Cerebellar cortex (tissue), 1 donor: ENCODE measurements around the gene TNFAIP6.
"Not testable (repeated sequence)": the region's sequence is repeated elsewhere in the genome, so short reads cannot be mapped to it uniquely, and the experiment has no call there.

Source experiments
- DNase-seq: peaks from one replicate; pipeline ENCODE4 v3.0.0-alpha.2; 2015; ENCODE audit warnings: low spot score

Gene TNFAIP6, protein sequence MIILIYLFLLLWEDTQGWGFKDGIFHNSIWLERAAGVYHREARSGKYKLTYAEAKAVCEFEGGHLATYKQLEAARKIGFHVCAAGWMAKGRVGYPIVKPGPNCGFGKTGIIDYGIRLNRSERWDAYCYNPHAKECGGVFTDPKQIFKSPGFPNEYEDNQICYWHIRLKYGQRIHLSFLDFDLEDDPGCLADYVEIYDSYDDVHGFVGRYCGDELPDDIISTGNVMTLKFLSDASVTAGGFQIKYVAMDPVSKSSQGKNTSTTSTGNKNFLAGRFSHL

DNA sequence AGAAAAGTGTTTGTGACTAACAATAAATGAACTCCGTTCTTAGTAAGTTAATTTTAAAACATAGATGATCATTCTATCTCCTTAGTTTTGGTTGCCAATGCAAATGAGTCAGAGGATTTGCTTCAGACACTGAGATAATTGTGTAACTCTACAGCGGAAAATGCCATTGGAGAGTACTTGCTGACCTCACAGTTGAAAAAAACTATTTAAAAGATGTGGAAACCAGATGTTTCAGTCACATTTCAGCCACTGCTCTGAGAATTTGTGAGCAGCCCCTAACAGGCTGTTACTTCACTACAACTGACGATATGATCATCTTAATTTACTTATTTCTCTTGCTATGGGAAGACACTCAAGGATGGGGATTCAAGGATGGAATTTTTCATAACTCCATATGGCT, at the start of gene TNFAIP6:
TNFAIP6 (plus strand) TSS at position 234 of the 400 bp plus-strand sequence; CDS start at position 309, 75 bp downstream.
- DNase-seq: no peak

DNA sequence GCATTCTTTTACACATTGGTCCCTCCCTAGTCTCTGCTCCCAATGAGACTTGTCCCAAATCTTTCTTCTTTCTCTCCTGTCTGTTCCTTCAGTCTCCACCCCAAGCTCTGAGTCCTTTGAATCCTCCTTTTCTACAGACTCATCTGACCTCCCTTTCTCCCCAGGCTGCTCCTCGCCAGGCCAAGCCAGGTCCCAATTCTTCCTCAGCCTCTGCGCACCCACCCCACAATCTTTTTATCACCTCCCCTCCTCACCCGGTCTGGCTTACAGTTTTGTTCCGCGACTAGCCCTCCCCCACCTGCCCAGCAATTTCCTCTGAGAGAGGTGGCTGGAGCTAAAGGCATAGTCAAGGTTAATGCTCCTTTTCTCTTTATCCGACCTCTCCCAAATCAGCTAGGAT, 47.1 kb upstream of the TNFAIP6 start:
- DNase-seq: not testable (repeated sequence)

DNA sequence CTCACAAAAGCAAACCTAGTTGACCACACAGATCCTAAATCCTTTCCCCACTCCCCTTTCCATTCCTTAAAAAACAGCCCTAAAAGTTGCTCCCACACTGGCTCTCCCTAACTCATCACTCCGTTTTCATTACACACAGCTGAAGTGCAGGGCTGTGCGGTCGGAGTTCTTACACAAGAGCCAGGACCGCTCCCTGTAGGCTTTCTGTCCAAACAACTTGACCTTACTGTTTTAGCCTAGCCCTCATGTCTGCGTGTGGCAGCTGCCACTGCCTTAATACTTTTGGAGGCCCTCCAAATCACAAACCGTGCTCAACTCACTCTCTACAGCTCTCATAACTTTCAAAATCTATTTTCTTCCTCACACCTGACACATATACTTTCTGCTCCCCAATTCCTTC, 45.0 kb upstream of the TNFAIP6 start:
- not testable (repeated sequence) for DNase-seq

DNA sequence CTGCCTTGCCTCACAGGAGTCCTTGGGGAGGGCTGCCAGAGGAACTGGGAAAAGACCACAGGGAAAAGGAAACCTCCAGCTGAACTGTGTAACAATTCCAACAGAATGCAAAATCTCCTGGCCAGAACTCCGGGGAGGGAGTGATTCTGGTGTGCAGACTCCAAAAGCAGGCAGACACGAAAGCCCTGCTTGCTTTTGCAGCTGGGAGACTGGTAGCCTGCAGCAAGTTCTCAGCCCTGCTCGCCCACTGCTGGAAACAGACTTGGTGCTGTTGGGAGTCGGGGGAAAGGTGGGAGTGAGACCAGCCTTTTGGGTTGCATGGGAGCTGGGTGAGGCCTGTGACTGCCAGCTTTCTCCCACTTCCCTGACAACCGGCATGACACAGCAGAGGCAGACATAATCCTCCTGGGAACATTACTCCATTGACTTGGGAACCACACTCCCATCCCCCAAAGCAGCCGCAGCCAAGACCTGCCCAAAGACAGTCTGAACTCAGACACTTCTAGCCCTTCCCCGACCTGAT, 42.0 kb upstream of the TNFAIP6 start:
- no peak for DNase-seq

DNA sequence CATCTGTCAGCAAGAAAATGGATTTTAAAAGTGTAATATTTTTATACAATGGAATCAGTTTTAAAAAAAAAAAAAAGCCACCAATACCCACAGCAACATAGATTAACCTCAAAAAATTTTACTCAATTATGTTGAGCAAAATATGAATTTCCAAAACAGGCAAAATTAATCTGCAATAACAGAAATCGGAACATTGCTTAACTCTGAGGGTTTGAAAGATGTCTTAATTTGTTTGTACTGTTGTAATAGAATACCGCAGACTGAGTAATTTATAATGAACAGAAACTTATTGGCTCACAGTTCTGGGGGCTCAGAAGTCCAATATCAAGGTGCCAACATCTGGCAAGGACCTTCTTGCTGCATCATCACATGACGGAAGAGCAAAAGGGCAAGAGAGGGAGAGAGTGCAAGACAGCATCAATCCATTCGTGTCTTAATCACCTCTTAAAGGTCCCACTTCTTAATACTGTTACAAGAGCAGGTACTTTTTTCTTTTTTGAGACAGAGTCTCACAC, 31.8 kb upstream of the TNFAIP6 start:
- no peak for DNase-seq

DNA sequence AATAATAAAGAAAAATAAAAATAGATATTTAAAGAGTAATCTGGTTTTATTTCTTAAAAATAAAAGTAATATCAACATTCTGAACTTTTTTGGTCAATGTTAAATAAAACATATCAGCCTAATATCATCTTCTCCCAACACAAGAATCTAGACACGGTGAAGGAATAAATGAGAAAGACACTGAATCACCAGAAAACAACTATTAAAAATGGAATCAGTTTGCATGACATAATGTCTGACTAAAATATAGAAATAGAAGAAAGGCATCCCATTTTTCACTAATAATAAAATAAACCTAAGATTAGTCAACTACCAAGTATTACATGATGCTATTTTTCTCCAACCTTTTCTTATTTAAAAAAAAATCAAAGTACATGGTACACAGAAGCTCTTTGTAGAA, 30.8 kb upstream of the TNFAIP6 start:
- no peak for DNase-seq

DNA sequence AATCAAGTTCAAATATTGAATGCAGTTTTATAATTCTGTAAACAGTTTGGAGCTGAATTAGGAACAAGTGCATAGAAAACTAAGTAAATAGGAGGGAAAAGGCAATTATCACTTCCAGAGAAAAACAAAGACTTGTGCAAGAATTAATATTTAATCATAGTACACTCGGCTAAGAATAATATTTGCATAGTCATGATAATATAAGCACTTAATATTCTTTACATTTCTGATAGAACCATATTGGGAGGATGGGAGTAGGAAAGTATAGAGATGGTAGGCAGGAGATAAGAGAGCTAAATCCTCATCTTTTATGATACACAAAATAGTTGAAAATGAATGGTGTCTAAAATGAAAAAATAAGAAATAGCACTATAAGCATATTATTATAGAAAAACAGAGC, 27.4 kb upstream of the TNFAIP6 start:
- no peak for DNase-seq

DNA sequence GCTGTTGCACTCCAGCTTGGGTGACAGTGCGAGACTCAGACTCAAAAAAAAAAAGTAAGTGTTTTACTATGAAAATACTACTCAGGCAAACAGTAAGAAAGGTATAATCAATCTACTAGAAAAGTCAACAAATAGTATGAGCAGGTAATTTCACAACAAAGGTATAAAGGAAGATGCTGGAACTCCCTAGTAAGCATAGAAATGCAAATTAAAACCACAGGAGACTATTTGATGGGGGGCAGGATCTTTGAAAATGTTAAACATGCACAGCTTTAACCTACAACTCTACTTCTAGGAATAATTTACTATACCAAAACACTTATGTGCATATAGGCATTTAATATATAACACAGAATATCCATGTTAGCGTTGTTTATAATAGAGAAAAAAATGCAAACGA, 24.3 kb upstream of the TNFAIP6 start:
- DNase-seq: no peak

DNA sequence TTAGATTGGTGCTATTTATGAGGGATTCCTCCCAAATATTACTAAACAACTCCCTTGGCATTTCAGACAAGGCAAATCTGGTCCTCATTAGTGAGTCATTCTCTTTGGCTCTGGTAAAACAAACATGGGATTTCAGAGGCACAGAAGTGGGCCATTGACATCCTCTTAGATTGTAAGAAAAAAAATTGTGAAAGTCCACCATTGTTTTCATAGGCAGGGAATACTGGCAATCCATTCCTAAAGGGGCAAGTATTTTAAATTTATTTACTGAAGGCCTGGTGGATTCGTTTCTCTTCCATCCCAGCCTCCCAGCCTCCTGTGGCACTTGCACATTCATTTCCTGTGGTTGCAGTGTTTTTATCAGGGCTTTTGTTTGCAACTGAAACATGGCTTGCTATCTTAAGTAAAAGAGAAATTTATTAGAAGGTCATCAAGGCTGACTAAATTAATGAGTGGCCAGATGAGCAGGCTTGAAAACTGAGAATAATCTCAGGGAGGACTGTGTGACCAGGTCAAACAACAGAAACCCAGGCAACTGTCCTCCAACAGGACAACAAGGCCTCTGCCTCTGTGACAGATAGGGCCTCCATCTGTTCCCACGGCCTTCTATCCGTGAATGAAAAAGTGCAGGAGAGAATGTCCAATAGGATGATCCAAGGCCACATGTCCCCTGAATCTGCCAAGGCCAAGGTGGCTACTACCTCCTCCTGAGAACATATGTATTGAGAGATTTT, 23.1 kb upstream of the TNFAIP6 start:
- DNase-seq: no peak

DNA sequence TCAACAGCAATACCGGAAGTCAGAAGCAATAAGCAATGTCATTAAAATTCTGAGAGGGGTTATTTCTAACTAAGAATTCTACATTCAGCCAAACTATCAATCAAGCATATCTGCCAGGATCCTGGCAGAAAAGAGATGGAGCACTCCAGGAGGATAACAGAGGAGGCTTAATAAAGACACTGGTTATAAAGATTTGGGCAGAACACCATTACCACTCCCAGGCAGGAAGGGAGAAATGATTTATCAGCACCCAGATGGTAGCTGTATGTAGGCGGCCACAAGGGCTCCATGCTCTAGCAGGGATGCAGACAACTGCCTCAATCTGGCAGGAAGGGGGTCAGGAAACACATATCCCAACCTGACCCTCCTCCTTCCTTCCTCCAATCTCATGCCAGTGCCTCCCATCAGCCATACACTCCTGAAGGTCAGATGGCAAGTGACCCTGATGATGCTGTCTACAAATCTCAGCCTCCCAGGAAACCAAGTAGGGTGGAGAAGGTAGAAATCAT, 20.5 kb upstream of the TNFAIP6 start:
- no peak for DNase-seq

DNA sequence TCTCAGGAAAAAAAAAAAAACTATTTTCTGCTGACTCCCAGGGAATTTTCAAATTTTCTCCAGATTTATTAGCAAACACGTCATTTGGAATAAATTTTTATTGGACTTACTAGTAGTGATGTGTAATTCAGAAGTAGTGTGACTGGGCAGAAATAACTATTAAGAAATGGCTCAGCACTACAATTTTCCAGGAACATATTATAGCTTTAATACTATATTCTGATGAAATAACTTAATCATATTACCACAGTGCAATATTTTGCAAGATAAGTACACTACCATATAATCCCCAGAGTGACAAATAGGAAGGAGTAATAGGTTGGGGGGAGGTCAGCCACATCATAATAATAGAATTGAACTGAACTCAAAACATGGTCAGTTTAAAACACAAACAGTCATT, 19.7 kb upstream of the TNFAIP6 start:
- DNase-seq: no peak

DNA sequence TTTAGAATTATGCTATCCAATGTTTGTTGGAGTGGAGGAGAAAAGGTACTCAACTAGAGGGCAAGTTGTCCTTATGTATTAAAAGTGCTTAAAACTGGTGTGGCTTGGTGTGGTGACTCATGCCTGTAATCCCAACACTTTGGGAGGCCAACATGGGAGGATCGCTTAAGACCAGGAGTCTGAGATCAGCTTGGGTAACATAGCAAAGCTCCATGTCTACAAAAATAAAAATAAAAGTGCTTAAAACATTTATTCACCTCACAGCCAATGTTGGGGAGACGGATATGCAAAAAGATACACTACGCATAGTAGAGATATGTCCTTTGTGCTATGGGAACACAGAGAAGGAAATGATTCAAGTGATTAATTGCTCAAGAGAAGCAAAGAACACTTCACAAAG, 19.3 kb upstream of the TNFAIP6 start:
- no peak for DNase-seq

DNA sequence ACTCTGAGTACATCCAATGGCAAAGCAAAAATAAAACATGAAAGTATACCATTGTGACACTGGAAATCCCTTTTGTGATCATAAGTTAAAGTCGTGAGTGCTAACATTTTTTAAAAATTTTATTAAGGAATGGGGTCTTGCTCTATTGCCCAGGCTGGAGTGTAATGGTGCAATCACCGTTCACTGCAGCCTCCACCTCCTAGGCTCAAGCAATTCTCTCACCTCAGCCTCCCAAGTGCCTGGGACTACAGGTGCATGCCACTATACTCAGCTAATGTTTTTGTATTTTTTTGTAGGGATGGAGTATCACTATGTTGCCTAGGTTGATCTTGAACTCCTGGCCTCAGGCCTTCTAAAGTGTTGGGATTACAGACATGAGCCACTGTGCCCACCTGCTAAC, 14.3 kb upstream of the TNFAIP6 start:
- DNase-seq: no peak

DNA sequence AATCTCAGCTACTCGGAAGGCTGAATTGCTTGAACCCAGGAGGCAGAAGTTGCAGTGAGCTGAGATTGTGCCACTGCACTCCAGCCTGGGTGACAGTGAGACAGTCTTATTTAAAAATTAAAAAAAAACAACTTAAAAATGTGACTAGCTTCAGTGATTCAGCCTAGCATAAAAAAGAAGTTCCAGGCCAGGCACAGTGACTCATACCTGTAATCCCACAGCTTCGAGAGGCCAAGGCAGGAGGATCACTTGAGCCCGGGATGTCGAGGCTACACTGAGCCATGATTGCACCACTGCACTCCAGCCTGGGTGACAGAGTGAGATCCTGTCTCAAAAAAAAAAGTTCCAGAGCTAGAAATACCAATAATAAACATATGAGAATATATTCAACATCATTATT, 13.2 kb upstream of the TNFAIP6 start:
- DNase-seq: not testable (repeated sequence)

DNA sequence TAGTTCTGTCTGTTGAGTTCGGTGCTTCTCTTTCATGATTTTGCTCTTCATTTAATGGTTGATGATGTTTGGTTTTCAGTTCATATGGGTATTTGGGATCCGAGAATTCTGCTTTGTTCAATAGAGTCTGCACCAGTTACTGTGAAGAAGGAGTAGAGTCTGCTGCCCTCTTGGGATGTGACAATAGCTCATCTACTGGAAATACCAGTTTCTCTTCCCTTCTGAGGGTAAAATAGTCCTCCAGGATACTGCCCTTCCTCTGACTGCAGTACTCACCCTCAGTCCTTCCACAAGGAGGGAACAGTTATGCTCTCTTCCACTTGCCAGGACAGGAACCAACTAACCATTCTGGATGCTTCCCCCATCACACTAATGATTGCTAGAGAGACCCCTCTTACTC, 12.5 kb upstream of the TNFAIP6 start:
- no peak for DNase-seq

DNA sequence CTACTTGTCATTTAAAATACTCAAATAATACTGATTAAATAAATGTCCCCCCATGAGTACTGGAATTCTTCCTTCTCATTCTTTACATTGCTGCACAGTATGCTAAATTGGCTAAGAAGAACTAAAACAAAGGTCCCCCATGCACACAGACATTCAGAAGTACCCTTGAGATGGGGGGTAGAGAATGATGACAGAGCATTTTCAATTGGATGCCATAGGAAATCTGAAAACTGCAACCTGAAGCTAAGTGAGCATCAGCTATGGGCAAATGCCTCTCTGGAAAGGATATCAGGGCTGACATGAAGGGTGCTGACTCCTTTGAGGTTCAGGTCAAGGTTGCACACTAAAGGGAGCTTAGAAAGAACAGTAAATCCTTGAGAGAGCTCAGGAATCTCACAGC, 10.1 kb upstream of the TNFAIP6 start:
- DNase-seq: no peak

DNA sequence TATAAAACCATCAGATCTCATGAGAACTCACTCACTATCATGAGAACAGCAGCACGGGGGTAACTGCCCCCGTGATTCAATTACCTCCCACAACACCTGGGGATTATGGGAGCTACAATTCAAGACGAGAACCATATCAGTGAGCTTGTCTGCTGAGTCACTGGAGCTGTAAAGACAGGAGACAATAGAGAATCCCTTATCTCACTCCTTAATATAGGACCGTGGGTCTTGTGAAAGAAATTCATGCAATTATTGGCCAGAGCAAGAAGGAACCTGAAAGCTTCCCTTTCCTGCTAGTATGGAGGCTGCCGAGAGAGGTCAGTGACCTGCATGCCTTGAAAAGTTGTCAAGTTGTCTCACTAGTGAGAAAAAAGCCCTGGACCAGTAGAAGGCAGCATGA, 9.5 kb upstream of the TNFAIP6 start:
- no peak for DNase-seq

DNA sequence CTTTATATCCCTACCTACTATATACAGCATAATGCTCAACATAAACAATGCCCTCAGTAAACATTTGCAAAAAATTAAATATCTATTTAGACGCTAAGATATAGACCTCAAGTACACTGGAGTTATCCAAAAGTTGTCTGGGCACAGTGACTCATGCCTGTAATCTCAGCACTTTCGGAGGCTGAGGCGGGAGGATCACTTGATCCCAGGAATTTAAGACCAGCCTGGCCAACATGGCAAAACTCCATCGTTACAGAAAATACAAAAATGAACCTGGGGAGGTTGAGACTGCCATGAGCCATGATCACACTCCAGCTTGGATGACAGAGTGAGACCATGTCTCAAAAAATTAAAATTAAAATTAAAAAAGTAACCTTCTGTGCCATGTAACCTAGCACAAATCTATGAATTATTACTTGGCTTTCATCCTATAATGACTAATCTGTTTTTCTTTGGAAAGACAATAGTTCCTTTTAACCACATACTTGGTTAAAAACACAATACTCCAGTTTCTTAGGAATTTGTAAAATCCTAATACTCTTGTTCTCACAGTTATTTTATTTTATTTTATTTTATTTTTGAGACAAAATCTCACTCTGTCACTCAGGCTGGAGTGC, 6.7 kb upstream of the TNFAIP6 start:
- DNase-seq: no peak

DNA sequence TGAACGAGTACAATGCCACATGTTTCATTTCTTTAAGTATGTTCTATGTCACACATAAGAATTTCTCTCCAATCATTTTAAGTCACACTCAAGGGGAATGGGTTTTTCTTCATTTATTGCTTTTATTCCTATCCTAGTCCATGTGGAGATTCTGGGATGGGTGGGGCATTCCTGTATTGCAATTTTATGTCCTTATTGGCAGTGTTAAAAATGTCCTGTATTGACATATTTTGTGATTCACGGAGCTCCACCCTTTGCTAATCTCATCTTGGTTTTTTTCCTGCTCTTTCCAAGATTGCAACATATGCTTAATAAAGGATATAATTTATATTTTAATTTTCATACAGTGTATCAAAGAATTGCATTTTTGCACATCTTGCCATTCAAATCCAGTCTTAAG, 3.4 kb upstream of the TNFAIP6 start:
- DNase-seq: no peak

DNA sequence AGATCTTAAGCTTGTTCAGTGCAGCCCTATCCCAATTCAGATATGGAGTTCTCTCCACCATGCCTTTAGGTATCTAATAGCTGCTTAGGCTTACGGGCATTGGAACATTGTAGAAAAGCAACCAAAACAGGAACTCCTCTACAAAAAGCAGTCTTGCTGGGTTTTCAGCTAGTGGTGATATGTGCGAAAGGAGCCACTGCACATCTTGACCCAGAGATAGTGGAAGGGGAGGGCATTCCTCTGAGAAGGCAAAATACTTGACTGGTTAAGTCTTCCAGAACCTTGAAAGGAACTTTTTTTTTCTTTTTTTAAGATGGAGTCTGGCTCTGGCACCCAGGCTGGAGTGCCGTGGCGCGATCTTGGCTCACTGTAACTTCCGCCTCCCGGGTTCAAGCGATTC, 2.6 kb upstream of the TNFAIP6 start:
- DNase-seq: no peak

DNA sequence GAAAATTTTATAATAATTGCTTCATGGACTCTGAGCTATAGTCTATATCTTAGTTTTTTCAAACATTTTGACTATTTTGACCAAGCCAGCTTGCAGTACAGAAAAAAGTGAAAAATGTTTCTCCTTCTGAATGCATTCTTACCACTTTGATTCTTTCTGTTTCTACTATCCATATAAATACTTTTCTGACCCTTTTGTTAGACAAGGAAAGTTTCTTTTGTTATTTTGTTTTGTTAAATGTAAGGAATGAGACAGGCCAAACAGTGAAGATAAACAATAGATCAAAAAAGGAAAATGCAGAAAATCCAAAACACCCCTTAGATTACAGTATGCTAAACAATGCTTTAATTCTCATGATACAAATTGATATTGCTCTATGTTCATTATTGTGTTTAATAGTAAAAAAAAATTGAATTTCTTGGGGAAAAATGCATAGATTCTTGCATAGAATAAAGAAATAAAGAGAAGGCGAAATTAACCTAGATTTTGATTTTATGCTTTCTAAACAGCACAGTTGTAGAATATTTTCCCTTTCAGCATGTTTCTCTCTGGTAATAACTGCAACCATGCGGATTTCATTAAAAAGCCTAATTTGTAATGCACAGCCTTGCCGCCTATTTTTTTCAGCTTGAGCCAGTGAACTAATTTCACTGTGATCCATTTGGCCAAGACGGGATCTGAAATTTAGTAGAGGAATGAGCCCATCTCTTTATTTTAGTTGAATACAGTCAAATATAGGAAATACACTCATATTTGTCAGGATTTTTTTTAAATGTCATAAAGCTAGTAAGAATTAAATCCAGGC, 976 bp downstream of the TNFAIP6 start:
- DNase-seq: peak; percentile 6
